Gastrocnemius medialis (tissue), 4 donors: ENCODE results near the gene VTI1A.

ENCODE experiments used
- CTCF ChIP-seq, 5 experiments: fragments of 450-650 bp in 3 of 5; fragments of 200-600 bp in 2 of 5; sonication (generic) in 2 of 5; IDR thresholded peaks in 4 of 5; conservative IDR thresholded peaks in 1 of 5; 1 replicate in 4 of 5; 2 replicates in 1 of 5; pipeline ENCODE4 v1.5.1; 2016 to 2019; ENCODE audit warnings: antibody characterized with exemption in 5 of 5, mild to moderate bottlenecking in 3 of 5, moderate library complexity in 3 of 5
- POLR2A ChIP-seq, 2 donors: fragments of 450-650 bp; IDR thresholded peaks; one replicate each; pipeline ENCODE4 v1.6.1; 2017; ENCODE audit warnings: antibody characterized with exemption in 2 of 2, mild to moderate bottlenecking in 2 of 2, moderate library complexity in 2 of 2

GRCh38 chr10:112605063-112605462 is 158.0 kb downstream of the VTI1A start:
- TF ChIP-seq CTCF (IDR thresholded peaks at IDR 0.05 in 4 of 5, conservative IDR thresholded peaks at IDR 0.05 in 1 of 5) (no peak), POLR2A (IDR thresholded peaks at IDR 0.05) (no peak)
